Neural cell (in vitro differentiated cells): Measurements from ENCODE around the gene AMIGO3.

Experiments used
- EZH2 ChIP-seq: fragments of 200-600, 300-800 bp; shearing (Covaris generic), sonication (generic); IDR thresholded peaks from 2 replicates; pipeline ENCODE4 v1.6.1; 2014; ENCODE audit warnings: antibody characterized with exemption, low read length, borderline replicate concordance, mild to moderate bottlenecking; ENCODE audit not compliant: insufficient read depth, poor library complexity, severe bottlenecking
- POLR2AphosphoS5 ChIP-seq: IDR thresholded peaks from 2 replicates; pipeline ENCODE4 v1.6.1; 2012
- RAD21 ChIP-seq: fragments of 450-650 bp; conservative IDR thresholded peaks from 2 replicates; pipeline ENCODE4 v1.6.1; 2014; ENCODE audit warnings: antibody characterized with exemption, mild to moderate bottlenecking, moderate library complexity
- SMC3 ChIP-seq: fragments of 450-650 bp; conservative IDR thresholded peaks from 2 replicates; pipeline ENCODE4 v1.6.1; 2014; ENCODE audit warnings: antibody characterized with exemption, mild to moderate bottlenecking, moderate library complexity; ENCODE audit not compliant: poor library complexity
- TAF1 ChIP-seq: IDR thresholded peaks from 2 replicates; pipeline ENCODE4 v1.6.1; 2012; ENCODE audit warnings: low read depth
- TF ChIP-seq, protein P1 (sequence below): fragments of 450-650 bp; IDR thresholded peaks from 2 replicates; pipeline ENCODE4 v1.5.1; 2014; ENCODE audit warnings: antibody characterized with exemption, mild to moderate bottlenecking, moderate library complexity; ENCODE audit not compliant: poor library complexity, severe bottlenecking
- TF ChIP-seq, protein P2 (sequence below): IDR thresholded peaks from 2 replicates; pipeline ENCODE4 v1.6.1; 2012; ENCODE audit warnings: borderline replicate concordance

DNA sequence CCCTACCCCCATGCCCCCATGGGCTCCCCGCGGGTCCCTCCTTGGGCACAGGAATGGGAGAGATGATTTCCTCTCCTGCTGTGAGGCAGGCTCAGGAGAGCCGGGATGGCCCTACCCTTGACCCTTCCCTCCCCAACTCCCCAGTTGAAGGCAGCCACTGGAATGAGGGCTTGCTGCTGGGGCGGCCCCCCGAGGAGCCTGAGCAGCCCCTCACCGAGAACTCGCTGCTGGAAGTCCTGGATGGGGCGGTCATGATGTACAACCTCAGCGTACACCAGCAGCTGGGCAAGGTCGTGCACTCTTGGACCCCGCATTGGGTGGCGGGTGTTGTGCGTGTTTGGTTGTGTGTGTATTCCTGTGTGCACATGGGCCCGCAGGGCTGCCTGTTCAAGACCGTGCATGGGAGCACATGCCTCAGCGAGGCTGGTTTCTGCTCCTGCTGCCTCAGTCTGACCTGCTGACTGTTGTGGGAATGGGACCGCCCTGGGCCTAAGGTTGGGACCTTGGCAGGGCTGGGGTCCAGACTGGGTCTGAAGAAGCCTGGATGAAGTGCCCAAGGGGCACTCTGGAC is 14.0 kb downstream of the AMIGO3 start:
- TF ChIP-seq, protein P1, sequence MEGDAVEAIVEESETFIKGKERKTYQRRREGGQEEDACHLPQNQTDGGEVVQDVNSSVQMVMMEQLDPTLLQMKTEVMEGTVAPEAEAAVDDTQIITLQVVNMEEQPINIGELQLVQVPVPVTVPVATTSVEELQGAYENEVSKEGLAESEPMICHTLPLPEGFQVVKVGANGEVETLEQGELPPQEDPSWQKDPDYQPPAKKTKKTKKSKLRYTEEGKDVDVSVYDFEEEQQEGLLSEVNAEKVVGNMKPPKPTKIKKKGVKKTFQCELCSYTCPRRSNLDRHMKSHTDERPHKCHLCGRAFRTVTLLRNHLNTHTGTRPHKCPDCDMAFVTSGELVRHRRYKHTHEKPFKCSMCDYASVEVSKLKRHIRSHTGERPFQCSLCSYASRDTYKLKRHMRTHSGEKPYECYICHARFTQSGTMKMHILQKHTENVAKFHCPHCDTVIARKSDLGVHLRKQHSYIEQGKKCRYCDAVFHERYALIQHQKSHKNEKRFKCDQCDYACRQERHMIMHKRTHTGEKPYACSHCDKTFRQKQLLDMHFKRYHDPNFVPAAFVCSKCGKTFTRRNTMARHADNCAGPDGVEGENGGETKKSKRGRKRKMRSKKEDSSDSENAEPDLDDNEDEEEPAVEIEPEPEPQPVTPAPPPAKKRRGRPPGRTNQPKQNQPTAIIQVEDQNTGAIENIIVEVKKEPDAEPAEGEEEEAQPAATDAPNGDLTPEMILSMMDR: no peak
- TF ChIP-seq POLR2AphosphoS5 (no peak), EZH2 (no peak), TAF1 (no peak), SMC3 (no peak), RAD21 (no peak)
- TF ChIP-seq, protein P2, sequence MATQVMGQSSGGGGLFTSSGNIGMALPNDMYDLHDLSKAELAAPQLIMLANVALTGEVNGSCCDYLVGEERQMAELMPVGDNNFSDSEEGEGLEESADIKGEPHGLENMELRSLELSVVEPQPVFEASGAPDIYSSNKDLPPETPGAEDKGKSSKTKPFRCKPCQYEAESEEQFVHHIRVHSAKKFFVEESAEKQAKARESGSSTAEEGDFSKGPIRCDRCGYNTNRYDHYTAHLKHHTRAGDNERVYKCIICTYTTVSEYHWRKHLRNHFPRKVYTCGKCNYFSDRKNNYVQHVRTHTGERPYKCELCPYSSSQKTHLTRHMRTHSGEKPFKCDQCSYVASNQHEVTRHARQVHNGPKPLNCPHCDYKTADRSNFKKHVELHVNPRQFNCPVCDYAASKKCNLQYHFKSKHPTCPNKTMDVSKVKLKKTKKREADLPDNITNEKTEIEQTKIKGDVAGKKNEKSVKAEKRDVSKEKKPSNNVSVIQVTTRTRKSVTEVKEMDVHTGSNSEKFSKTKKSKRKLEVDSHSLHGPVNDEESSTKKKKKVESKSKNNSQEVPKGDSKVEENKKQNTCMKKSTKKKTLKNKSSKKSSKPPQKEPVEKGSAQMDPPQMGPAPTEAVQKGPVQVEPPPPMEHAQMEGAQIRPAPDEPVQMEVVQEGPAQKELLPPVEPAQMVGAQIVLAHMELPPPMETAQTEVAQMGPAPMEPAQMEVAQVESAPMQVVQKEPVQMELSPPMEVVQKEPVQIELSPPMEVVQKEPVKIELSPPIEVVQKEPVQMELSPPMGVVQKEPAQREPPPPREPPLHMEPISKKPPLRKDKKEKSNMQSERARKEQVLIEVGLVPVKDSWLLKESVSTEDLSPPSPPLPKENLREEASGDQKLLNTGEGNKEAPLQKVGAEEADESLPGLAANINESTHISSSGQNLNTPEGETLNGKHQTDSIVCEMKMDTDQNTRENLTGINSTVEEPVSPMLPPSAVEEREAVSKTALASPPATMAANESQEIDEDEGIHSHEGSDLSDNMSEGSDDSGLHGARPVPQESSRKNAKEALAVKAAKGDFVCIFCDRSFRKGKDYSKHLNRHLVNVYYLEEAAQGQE: no peak
